OCI-M1 (cell line): ENCODE results near the gene FAM163B.

Experiments
- DNase-seq: peaks from one replicate; lab custom pipeline; 2025; lab: John Stamatoyannopoulos, UW

Gene FAM163B

GRCh38 chr9:133527444-133527920 lies 81.7 kb downstream of the FAM163B start:
- no peak for DNase-seq
